SK-N-SH (cell line): Measurements from ENCODE around the gene DDX4. TPM values are rescaled to one million over a fixed set of nuclear protein-coding genes. Genes with fewer than 3 reads are reported as not detected.

Source experiments
- CTCF ChIA-PET: fragments of 300-600, 350-600 bp; formaldehyde crosslinking; extraction: SDS; loops from one replicate; lab custom pipeline; 2021; lab: Yijun Ruan, JAX
- POLR2A ChIA-PET: fragments of 350-600 bp; sonication (Branson Sonifier 250); formaldehyde crosslinking; extraction: SDS; loops from one replicate; lab custom pipeline; 2020; ENCODE audit warnings: antibody characterized with exemption, inconsistent platforms; lab: Yijun Ruan, JAX
- DNase-seq: peaks from one replicate; pipeline ENCODE4 v3.0.0; 2012
- H2AFZ ChIP-seq: fragments of 200-600 bp; sonication (generic); 2 replicates; pipeline ENCODE4 v1.8.1; 2016; ENCODE audit warnings: antibody characterized with exemption, mild to moderate bottlenecking, low read depth
- H3F3A ChIP-seq: fragments of 200-600 bp; sonication (generic); replicated peaks from 2 replicates; pipeline ENCODE3; 2016; ENCODE audit warnings: antibody characterized with exemption, mild to moderate bottlenecking; ENCODE audit not compliant: insufficient read depth
- H3K27ac ChIP-seq, 2 experiments: fragments of 200-500 bp in 1 of 2; fragments of 200-600 bp in 1 of 2; sonication (Bioruptor generic) in 1 of 2; sonication (generic), shearing (Covaris generic) in 1 of 2; 2 replicates each; pipeline versions ENCODE4 v1.5.1 to v1.6.1; 2014 to 2016; ENCODE audit warnings: low read depth in 2 of 2, inconsistent platforms in 1 of 2, low read length in 1 of 2, mild to moderate bottlenecking in 1 of 2, mixed read lengths in 1 of 2
- H3K27me3 ChIP-seq: fragments of 200-600 bp; sonication (generic), shearing (Covaris generic); 2 replicates; pipeline ENCODE4 v1.6.1; 2016; ENCODE audit warnings: mixed run types; ENCODE audit not compliant: insufficient read depth
- H3K36me3 ChIP-seq, 2 experiments: fragments of 200-500 bp in 1 of 2; fragments of 200-600 bp in 1 of 2; sonication (Bioruptor generic) in 1 of 2; sonication (generic) in 1 of 2; replicated peaks in 1 of 2; 2 replicates each; pipeline versions ENCODE3 to v1.5.1; 2014 to 2016; ENCODE audit warnings: low read length in 1 of 2, mild to moderate bottlenecking in 1 of 2; ENCODE audit not compliant: insufficient read depth in 2 of 2, control insufficient read depth in 1 of 2
- H3K4me1 ChIP-seq, 2 experiments: fragments of 200-500 bp in 1 of 2; fragments of 200-600 bp in 1 of 2; sonication (Bioruptor generic) in 1 of 2; sonication (generic), shearing (Covaris generic) in 1 of 2; 2 replicates each; pipeline versions ENCODE4 v1.5.1 to v1.6.1; 2014 to 2016; ENCODE audit warnings: low read depth in 1 of 2, low read length in 1 of 2, mixed run types in 1 of 2; ENCODE audit not compliant: insufficient read depth in 2 of 2, control insufficient read depth in 1 of 2
- H3K4me2 ChIP-seq: fragments of 200-600 bp; sonication (generic), shearing (Covaris generic); 2 replicates; pipeline ENCODE4 v1.6.1; 2017; ENCODE audit warnings: mixed run types
- H3K4me3 ChIP-seq, 2 experiments: fragments of 200-500 bp in 1 of 2; fragments of 200-600 bp in 1 of 2; sonication (Bioruptor generic) in 1 of 2; sonication (generic), shearing (Covaris generic) in 1 of 2; 2 replicates each; pipeline versions ENCODE4 v1.5.1 to v1.8.1; 2014 to 2016; ENCODE audit warnings: low read depth in 2 of 2, inconsistent platforms in 1 of 2, low read length in 1 of 2, mild to moderate bottlenecking in 1 of 2, mixed read lengths in 1 of 2, moderate library complexity in 1 of 2
- H3K79me2 ChIP-seq: fragments of 200-600 bp; sonication (generic); 2 replicates; pipeline ENCODE4 v1.8.1; 2017; ENCODE audit warnings: mild to moderate bottlenecking; ENCODE audit not compliant: insufficient read depth
- H3K9ac ChIP-seq: fragments of 200-600 bp; sonication (generic); 2 replicates; pipeline ENCODE4 v1.6.1; 2017; ENCODE audit warnings: mixed run types
- H3K9me2 ChIP-seq: fragments of 200-600 bp; sonication (generic); 2 replicates; pipeline ENCODE4 v1.6.1; 2017; ENCODE audit warnings: mixed run types
- H3K9me3 ChIP-seq: fragments of 200-600 bp; sonication (generic); 2 replicates; pipeline ENCODE4 v1.6.1; 2017; ENCODE audit warnings: mixed run types, mild to moderate bottlenecking, moderate library complexity
- H4K20me1 ChIP-seq: fragments of 200-600 bp; sonication (generic); 2 replicates; pipeline ENCODE4 v1.6.1; 2017; ENCODE audit warnings: mild to moderate bottlenecking, mixed run types; ENCODE audit not compliant: insufficient read depth
- EZH2phosphoT487 ChIP-seq: fragments of 200-600 bp; sonication (generic); IDR thresholded peaks from 2 replicates; pipeline ENCODE4 v1.6.1; 2017; ENCODE audit warnings: low read depth, mixed run types, mild to moderate bottlenecking, antibody characterized with exemption, moderate library complexity, borderline replicate concordance
- FOSL2 ChIP-seq: IDR thresholded peaks from 2 replicates; pipeline ENCODE4 v1.4.0; 2012; ENCODE audit warnings: low read depth, mild to moderate bottlenecking, moderate library complexity, borderline replicate concordance
- GATA2 ChIP-seq: sonication (generic); formaldehyde crosslinking; IDR thresholded peaks from 2 replicates; pipeline ENCODE4 v1.5.0; 2020; ENCODE audit warnings: mild to moderate bottlenecking, missing genetic modification reagents
- JUND ChIP-seq: IDR thresholded peaks from 2 replicates; pipeline ENCODE4 v1.4.0; 2012
- MEF2A ChIP-seq: IDR thresholded peaks from 2 replicates; pipeline ENCODE4 v1.4.0; 2012; ENCODE audit warnings: low read depth, borderline replicate concordance
- NFIC ChIP-seq: IDR thresholded peaks from 2 replicates; pipeline ENCODE4 v1.4.0; 2012; ENCODE audit warnings: borderline replicate concordance
- NRF1 ChIP-seq: IDR thresholded peaks from 2 replicates; pipeline ENCODE4 v1.6.1; 2012; ENCODE audit warnings: low read depth, mild to moderate bottlenecking, low read length
- RXRA ChIP-seq: IDR thresholded peaks from 2 replicates; pipeline ENCODE4 v1.4.0; 2012; ENCODE audit warnings: low read depth, mild to moderate bottlenecking, borderline replicate concordance
- TCF12 ChIP-seq: IDR thresholded peaks from 2 replicates; pipeline ENCODE4 v1.4.0; 2012
- ZBTB33 ChIP-seq: IDR thresholded peaks from 2 replicates; pipeline ENCODE4 v1.4.0; 2012; ENCODE audit warnings: low read depth, borderline replicate concordance
- whole genome bisulfite sequencing: methylation state at CpG from one replicate; pipeline ENCODE4 v1.1.6; 2017; ENCODE audit warnings: low lambda C conversion rate; 5-methylcytosine and 5-hydroxymethylcytosine counted together
- polyA plus RNA-seq, 3 experiments: library from polyadenylated mRNA; depleted of rRNA; stranded (reverse); fragments of >200 nt; gene quantifications; 2 replicates each; pipeline ENCODE4 v1.2.3, GENCODE V29; 2012

The DDX4 gene
- polyA plus RNA-seq, 1 of the 3 experiments (the other 2 are of a cell fraction), result not detected

GRCh38 chr5:55850839-55851674, 113.2 kb downstream of the DDX4 start, which contains the start of gene IL31RA:
TSS of gene IL31RA (plus strand) at chr5:55851357. CDS start at chr5:55851571, 214 bp downstream.
- no peak within 1 kb of the TSS for H3K9ac ChIP-seq
- H3K9me2 ChIP-seq, result no peaks in the 10 kb centered on the region
- 72% methylated on average over 10 of the region's 10 CpGs for WGBS
- H2AFZ ChIP-seq, result no peak within 1 kb of the TSS
- peak within 1 kb of the TSS in 1 of 2 experiments; percentile 55; a peak in 2 of 4 replicates for H3K27ac ChIP-seq
- no peaks in the 10 kb centered on the region for H3K27me3 ChIP-seq
- TF ChIP-seq TCF12, result peak; percentile 71; the same call in 1 of the 2 replicates
- no peak for TF ChIP-seq RXRA
- TF ChIP-seq ZBTB33, result no peak
- peak; percentile 80; the same call in 1 of the 2 replicates for TF ChIP-seq MEF2A
- TF ChIP-seq NFIC, result peak; percentile 24; the same call in 1 of the 2 replicates
- TF ChIP-seq FOSL2, result peak; percentile 93
- TF ChIP-seq JUND, result peak; percentile 87
- H3K36me3 ChIP-seq, result no peaks in the 10 kb centered on the region
- no peaks in the 10 kb centered on the region for H3K79me2 ChIP-seq
- H3K9me3 ChIP-seq, result no peaks in the 10 kb centered on the region
- H4K20me1 ChIP-seq, result no peaks in the 10 kb centered on the region
- H3K4me2 ChIP-seq, result peak within 1 kb of the TSS; percentile 49; the same call in 1 of the 2 replicates
- no peak for DNase-seq
- ChIA-PET POLR2A (no interaction called here), CTCF (interaction anchor here (1.5 kb wide), 1 partner anchor 84 kb away, joined by 5 read pairs; no protein-coding TSS in a partner anchor)
- H3K4me3 ChIP-seq, result no peak within 1 kb of the TSS
- H3F3A ChIP-seq, result peaks cover 20% of the 10 kb centered on the region
- H3K4me1 ChIP-seq, result peaks cover 0 to 6% of the 10 kb centered on the region in 2 experiments; a peak in 2 of 4 replicates

- CTCF ChIA-PET, result interaction anchor here (1.5 kb wide), 1 partner anchor 84 kb away, joined by 5 read pairs; no protein-coding TSS in a partner anchor
- no peak overlapping the region for H2AFZ ChIP-seq
- peaks cover 0 to 6% of the 10 kb centered on the region in 2 experiments; a peak in 2 of 4 replicates for H3K4me1 ChIP-seq
- H3K9me2 ChIP-seq, result no peaks in the 10 kb centered on the region
- H3F3A ChIP-seq, result peaks cover 20% of the 10 kb centered on the region
- no peaks in the 10 kb centered on the region for H3K79me2 ChIP-seq
- no peaks in the 10 kb centered on the region for H3K9me3 ChIP-seq
- TF ChIP-seq EZH2phosphoT487, result no peak
- no peak for TF ChIP-seq GATA2 (CRISPR knock-in tag)
- no peak for TF ChIP-seq NRF1
- no peak for TF ChIP-seq NFIC
- no peak overlapping the region for H3K9ac ChIP-seq
- POLR2A ChIA-PET, result no interaction called here
- peak overlapping the region; percentile 49; the same call in 1 of the 2 replicates for H3K4me2 ChIP-seq
- no peaks in the 10 kb centered on the region for H3K36me3 ChIP-seq
- no peaks in the 10 kb centered on the region for H3K27me3 ChIP-seq
- 62% methylated on average over 2 of the region's 2 CpGs for WGBS
- peak overlapping the region in 1 of 2 experiments; percentile 55; a peak in 2 of 4 replicates for H3K27ac ChIP-seq
- no peaks in the 10 kb centered on the region for H4K20me1 ChIP-seq
- no peak overlapping the region for H3K4me3 ChIP-seq
- DNase-seq, result no peak
These were observed 113.8 kb downstream of the DDX4 start for GRCh38 chr5:55851675-55851979.
